ENCODE data around the gene MAP4K5.

MAP4K5 gene

GRCh38 chr14:50497351-50497750 is 35.0 kb downstream of the MAP4K5 start:
- TF ChIP-seq CTCF (IDR thresholded peaks at IDR 0.05; ENCODE audit: control extremely low read depth, extremely low read depth, low read depth, missing control alignments), result no peak
- no peak for DNase-seq (ENCODE audit: extremely low spot score)
- POLR2A ChIA-PET, result no interaction called here
- CTCF ChIA-PET, result interaction anchor here (1.4 kb wide), 1 partner anchor 18 kb away, joined by 3 read pairs; no protein-coding TSS in a partner anchor

GRCh38 chr14:50489851-50490250 is 42.5 kb downstream of the MAP4K5 start:
- ChIA-PET CTCF (interaction anchor here (0.6 kb wide), 1 partner anchor 113 kb away, joined by 3 read pairs; no protein-coding TSS in a partner anchor), POLR2A (no interaction called here)
- no peak for DNase-seq (ENCODE audit: extremely low spot score)
- no peak for TF ChIP-seq CTCF (IDR thresholded peaks at IDR 0.05; ENCODE audit: control extremely low read depth, extremely low read depth, low read depth, missing control alignments)

GRCh38 chr14:50488521-50488920 is 43.8 kb downstream of the MAP4K5 start:
- ChIA-PET POLR2A (no interaction called here), CTCF (interaction anchor here (0.6 to 1.3 kb wide), 5 partner anchors 16 to 176 kb away, joined by 3 read pairs; partner anchors contain the start of genes DMAC2L and L2HGDH)
- no peak for TF ChIP-seq CTCF (IDR thresholded peaks at IDR 0.05; ENCODE audit: control extremely low read depth, extremely low read depth, low read depth, missing control alignments)
- no peak for DNase-seq (ENCODE audit: extremely low spot score)

GRCh38 chr14:50479041-50479440 is 53.3 kb downstream of the MAP4K5 start:
- no peak for DNase-seq (ENCODE audit: extremely low spot score)
- ChIA-PET CTCF (no interaction called here), POLR2A (no interaction called here)
- no peak for TF ChIP-seq CTCF (IDR thresholded peaks at IDR 0.05; ENCODE audit: control extremely low read depth, extremely low read depth, low read depth, missing control alignments)

- CTCF ChIA-PET, result no interaction called here
- POLR2A ChIA-PET, result no interaction called here
- DNase-seq (ENCODE audit: extremely low spot score), result no peak
- no peak for TF ChIP-seq CTCF (IDR thresholded peaks at IDR 0.05; ENCODE audit: control extremely low read depth, extremely low read depth, low read depth, missing control alignments)
These were observed 54.6 kb downstream of the MAP4K5 start for GRCh38 chr14:50477760-50478159.

GRCh38 chr14:50476134-50476533 is 56.2 kb downstream of the MAP4K5 start:
- DNase-seq (ENCODE audit: extremely low spot score), result no peak
- CTCF ChIA-PET, result no interaction called here
- TF ChIP-seq CTCF (IDR thresholded peaks at IDR 0.05; ENCODE audit: control extremely low read depth, extremely low read depth, low read depth, missing control alignments), result no peak
- POLR2A ChIA-PET, result no interaction called here

- POLR2A ChIA-PET, result no interaction called here
- DNase-seq (ENCODE audit: extremely low spot score), result no peak
- CTCF ChIA-PET, result no interaction called here
- no peak for TF ChIP-seq CTCF (IDR thresholded peaks at IDR 0.05; ENCODE audit: control extremely low read depth, extremely low read depth, low read depth, missing control alignments)
These were observed 56.9 kb downstream of the MAP4K5 start for GRCh38 chr14:50475460-50475859.

Data from GM10248 (cell line).